Right lobe of liver (tissue), 6 donors: ENCODE results near the gene ATAD3C. TPM values are rescaled to one million over a fixed set of nuclear protein-coding genes. Genes with fewer than 3 reads are reported as not detected.

Source experiments
- ATAC-seq, 4 donors: fragments of 200-7000 bp; cut with Tn5 transposase; one replicate each; pipeline ENCODE4 v1.9.1; 2020; ENCODE audit warnings: mild to moderate bottlenecking in 4 of 4, moderate library complexity in 4 of 4
- DNase-seq, 3 donors: peaks; one replicate each; pipeline ENCODE4 v3.0.0-alpha.2; 2020
- H3K27ac ChIP-seq, 3 donors: fragments of 200-600 bp; one replicate each; pipeline ENCODE4 v1.8.0; 2022
- H3K27me3 ChIP-seq, 2 donors: fragments of 200-600 bp; one replicate each; pipeline ENCODE4 v1.8.0; 2022
- H3K36me3 ChIP-seq, 4 donors: fragments of 200-600 bp; sonication (generic) in 1 of 4; one replicate each; pipeline versions ENCODE4 v1.5.1 to v1.8.0; 2017 to 2022; ENCODE audit warnings: control low read depth in 1 of 4
- H3K4me1 ChIP-seq, 4 donors: fragments of 200-600 bp; sonication (generic) in 1 of 4; one replicate each; pipeline versions ENCODE4 v1.5.1 to v1.8.0; 2017 to 2022; ENCODE audit warnings: control low read depth in 1 of 4
- H3K4me3 ChIP-seq, 3 donors: fragments of 200-600 bp; one replicate each; pipeline ENCODE4 v1.8.0; 2022
- H3K9me3 ChIP-seq, 4 donors: fragments of 200-600 bp; sonication (generic) in 1 of 4; one replicate each; pipeline versions ENCODE4 v1.5.1 to v1.8.0; 2017 to 2022; ENCODE audit warnings: control low read depth in 1 of 4
- CTCF ChIP-seq, 4 donors: fragments of 200-600 bp in 3 of 4; fragments of 450-650 bp in 1 of 4; IDR thresholded peaks; one replicate each; pipeline versions ENCODE4 v1.5.1 to v1.8.0; 2016 to 2022; ENCODE audit warnings: antibody characterized with exemption in 4 of 4, mild to moderate bottlenecking in 2 of 4
- POLR2A ChIP-seq: fragments of 450-650 bp; IDR thresholded peaks from one replicate; pipeline ENCODE4 v1.6.1; 2017; ENCODE audit warnings: antibody characterized with exemption, mild to moderate bottlenecking
- WGBS: methylation state at CpG from one replicate; pipeline ENCODE4 v1.1.6; 2018; ENCODE audit warnings: low coverage, low lambda C conversion rate; ENCODE audit not compliant: insufficient coverage; ENCODE audit errors: missing lambda C conversion rate; 5-methylcytosine and 5-hydroxymethylcytosine counted together
- intact Hi-C, 2 donors: fragments of 100-400 bp; cut with DNase I; formaldehyde crosslinking; loops; one replicate each; pipeline versions ENCODE4 v1.11.2 to v1.14.1; 2022
- long read RNA-seq: library from polyadenylated mRNA; unstranded; transcript quantifications from one replicate; pipeline ENCODE4 v2.0.0, GENCODE V29; 2019
- total RNA-seq, 6 experiments: library from RNA; depleted of rRNA in 2 of 6; stranded (reverse); fragments of >200 nt in 2 of 6; fragmentation: NEBNext Ultra II Directional in 3 of 6; extraction: Animal tissue kit (Norgen Biotek cat#: 25700) in 3 of 6; gene quantifications; one replicate each; pipeline versions ENCODE4 v1.1.0 to v1.2.4, GENCODE V29; 2016 to 2023
- donor health status: DM: no; HTN: yes; CAD: no.
- donor health status: DM: no; HTN: no; CAD: no.
- donor health status: DM: no; HTN: no; CAD: no.
- donor health status: DM: no; HTN: yes; CAD: no.
- donor health status: DM: no; HTN: yes; CAD: no.

ATAD3C gene, protein sequence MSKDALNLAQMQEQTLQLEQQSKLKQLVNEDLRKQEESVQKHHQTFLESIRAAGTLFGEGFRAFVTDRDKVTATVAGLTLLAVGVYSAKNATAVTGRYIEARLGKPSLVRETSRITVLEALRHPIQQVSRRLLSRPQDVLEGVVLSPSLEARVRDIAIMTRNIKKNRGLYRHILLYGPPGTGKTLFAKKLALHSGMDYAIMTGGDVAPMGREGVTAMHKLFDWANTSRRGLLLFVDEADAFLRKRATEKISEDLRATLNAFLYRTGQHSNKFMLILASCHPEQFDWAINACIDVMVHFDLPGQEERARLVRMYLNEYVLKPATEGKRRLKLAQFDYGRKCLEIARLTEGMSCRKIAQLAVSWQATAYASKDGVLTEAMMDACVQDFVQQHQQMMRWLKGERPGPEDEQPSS
- 1 to 10 TPM in 4 of 6 experiments, under 1 TPM in 2; 0.74 to 3.1 (median 1.9) TPM for total RNA-seq
- long read RNA-seq, partial matches to known transcripts, result 3 of 4 reads
- long read RNA-seq, other reads (novel, unspliced or antisense), result 1 of 4 reads

- intact Hi-C loops, result no loop called here
- H3K4me3 ChIP-seq, result no peak within 1 kb of the TSS
- no peaks in the 10 kb centered on the region for H3K4me1 ChIP-seq
- no peak for DNase-seq
- no peak within 1 kb of the TSS for H3K27ac ChIP-seq
- TF ChIP-seq POLR2A (no peak), CTCF (IDR thresholded peaks at IDR 0.05) (no peak)
- H3K36me3 ChIP-seq, result no peaks in the 10 kb centered on the region
- H3K27me3 ChIP-seq, result no peaks in the 10 kb centered on the region
- ATAC-seq, result no peak
- H3K9me3 ChIP-seq, result no peaks in the 10 kb centered on the region
- 72% methylated on average over 5 of the region's 6 CpGs for WGBS
Observed at GRCh38 chr1:1449099-1449739, at the start of gene ATAD3C. Gene ATAD3C, plus strand, starts transcription at chr1:1449689. Its CDS starts 995 bp downstream, at chr1:1450684.

DNA sequence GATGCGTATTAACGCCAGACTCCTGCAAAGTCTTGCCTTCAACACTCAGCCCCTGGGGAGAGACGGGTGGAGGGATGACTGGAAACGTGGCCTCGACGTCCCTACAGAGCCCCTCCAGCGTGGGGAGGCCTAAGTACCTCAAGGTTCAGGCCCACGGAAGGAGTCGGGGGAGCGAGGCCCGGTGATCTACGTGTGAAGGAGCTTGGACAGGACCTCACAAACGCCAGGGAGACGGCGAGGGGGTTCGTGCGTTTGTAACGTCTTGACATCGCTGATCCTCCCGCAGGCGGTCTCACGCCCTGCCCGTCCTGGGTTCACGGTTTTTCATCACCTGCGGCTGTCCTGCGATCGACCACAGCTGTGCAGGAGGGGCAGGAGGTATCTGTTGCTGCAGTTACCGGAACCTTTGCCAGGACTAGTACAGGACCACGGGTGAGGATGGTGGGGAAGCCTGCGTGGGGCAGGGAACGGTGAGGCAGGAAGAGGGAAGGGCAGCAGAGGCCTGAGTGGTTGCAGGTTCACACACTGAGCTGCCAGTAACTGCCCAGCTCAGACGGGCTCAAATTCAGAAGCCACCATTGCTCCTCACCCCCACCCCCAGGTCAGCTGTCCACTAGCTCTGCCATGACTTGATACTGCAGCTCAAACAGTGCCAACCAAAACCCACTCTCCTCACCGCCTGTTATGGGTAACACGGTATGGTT lies 49.5 kb upstream of the ATAD3C start:
- peak overlapping the region; percentile 99 to 100 (median 100) for H3K4me3 ChIP-seq
- intact Hi-C loops, result no loop called here
- H3K36me3 ChIP-seq, result peaks cover 0 to 58% (median 15%) of the 10 kb centered on the region in 4 donors
- 4% methylated on average over 13 of the region's 34 CpGs for WGBS
- peak overlapping the region; percentile 58 to 81 (median 76) for H3K27ac ChIP-seq
- no peaks in the 10 kb centered on the region for H3K9me3 ChIP-seq
- TF ChIP-seq POLR2A (no peak), CTCF (IDR thresholded peaks at IDR 0.05) (no peak)
- H3K27me3 ChIP-seq, result no peaks in the 10 kb centered on the region
- peak in 2 of 4 donors; percentile 1 to 2 for ATAC-seq
- peaks cover 0 to 45% (median 10%) of the 10 kb centered on the region in 4 donors for H3K4me1 ChIP-seq
- no peak for DNase-seq

GRCh38 chr1:1400576-1401456 lies 48.7 kb upstream of the ATAD3C start:
- peak; percentile 48 for TF ChIP-seq POLR2A
- TF ChIP-seq CTCF (IDR thresholded peaks at IDR 0.05), result peak in 1 of 4 donors; percentile 6
- H3K4me1 ChIP-seq, result peaks cover 0 to 53% (median 14%) of the 10 kb centered on the region in 4 donors
- H3K9me3 ChIP-seq, result no peaks in the 10 kb centered on the region
- intact Hi-C loops, result no loop called here
- H3K36me3 ChIP-seq, result peaks cover 0 to 58% (median 12%) of the 10 kb centered on the region in 4 donors
- H3K4me3 ChIP-seq, result peak overlapping the region; percentile 99 to 100 (median 100)
- WGBS, result 26% methylated on average over 21 of the region's 22 CpGs
- DNase-seq (peak; percentile 84 to 94 (median 93)), ATAC-seq (peak; percentile 68 to 78 (median 72))
- no peaks in the 10 kb centered on the region for H3K27me3 ChIP-seq
- peak overlapping the region; percentile 58 to 81 (median 76) for H3K27ac ChIP-seq
